HG03354 (cell line): ENCODE data around the gene DISC1.
"Not testable (repeated sequence)": the region's sequence is repeated elsewhere in the genome, so short reads cannot be mapped to it uniquely, and the experiment has no call there.

Experiments used
- ATAC-seq: cut with Tn5 transposase; IDR thresholded peaks from one replicate; pipeline ENCODE4 v1.9.1; 2021; ENCODE audit warnings: mild to moderate bottlenecking; ENCODE audit not compliant: unreplicated experiment, poor library complexity, severe bottlenecking

The DISC1 gene

GRCh38 chr1:231751415-231751814, 124.8 kb downstream of the DISC1 start:
- no peak for ATAC-seq

GRCh38 chr1:231753313-231753712, 126.7 kb downstream of the DISC1 start:
- ATAC-seq, result no peak

- ATAC-seq, result peak; percentile 53
Measured at GRCh38 chr1:231757101-231757404, 130.5 kb downstream of the DISC1 start.

GRCh38 chr1:231757759-231758158, 131.2 kb downstream of the DISC1 start:
- no peak for ATAC-seq

- no peak for ATAC-seq
Measured at GRCh38 chr1:231761252-231761651, 134.7 kb downstream of the DISC1 start.

- no peak for ATAC-seq
Measured at GRCh38 chr1:231761747-231762541, 135.4 kb downstream of the DISC1 start.

GRCh38 chr1:231763456-231763855, 136.9 kb downstream of the DISC1 start:
- no peak for ATAC-seq

GRCh38 chr1:231765825-231766224, 139.2 kb downstream of the DISC1 start:
- ATAC-seq, result not testable (repeated sequence)

GRCh38 chr1:231767471-231767870, 140.9 kb downstream of the DISC1 start:
- ATAC-seq, result no peak

- no peak for ATAC-seq
Measured at GRCh38 chr1:231768416-231768815, 141.8 kb downstream of the DISC1 start.

GRCh38 chr1:231770506-231771175, 144.1 kb downstream of the DISC1 start:
- ATAC-seq, result no peak

- ATAC-seq, result no peak
Measured at GRCh38 chr1:231774719-231775335, 148.2 kb downstream of the DISC1 start.

GRCh38 chr1:231776010-231776756, 149.6 kb downstream of the DISC1 start:
- no peak for ATAC-seq

GRCh38 chr1:231776757-231777062, 150.1 kb downstream of the DISC1 start:
- ATAC-seq, result no peak

GRCh38 chr1:231778009-231778719, 151.6 kb downstream of the DISC1 start:
- ATAC-seq, result no peak

- no peak for ATAC-seq
Measured at GRCh38 chr1:231779081-231779480, 152.5 kb downstream of the DISC1 start.

GRCh38 chr1:231781892-231782291, 155.3 kb downstream of the DISC1 start:
- ATAC-seq, result no peak

GRCh38 chr1:231785073-231785472, 158.5 kb downstream of the DISC1 start:
- not testable (repeated sequence) for ATAC-seq

- ATAC-seq, result no peak
Measured at GRCh38 chr1:231786126-231786525, 159.5 kb downstream of the DISC1 start.

GRCh38 chr1:231792634-231793033, 166.0 kb downstream of the DISC1 start:
- no peak for ATAC-seq
